Stimulated activated CD8-positive, alpha-beta memory T cell treated with anti-CD3 and anti-CD28 coated beads, Interleukin-12 subunit alpha, Interleukin-12 subunit beta, amount 100 ng/mL, for 24 hours (primary cell): ENCODE results near the gene SEMA5A.

Experiments
- DNase-seq: peaks from one replicate; pipeline ENCODE4 v3.0.0-alpha.2; 2020; ENCODE audit errors: extremely low read depth

SEMA5A gene

GRCh38 chr5:9549941-9550340, 4.1 kb upstream of the SEMA5A start:
- DNase-seq, result no peak

- no peak for DNase-seq
Measured at GRCh38 chr5:9547122-9547947, 1.5 kb upstream of the SEMA5A start.

GRCh38 chr5:9545136-9545991, 511 bp downstream of the SEMA5A start:
- DNase-seq, result no peak

GRCh38 chr5:9544502-9545135, 1.3 kb downstream of the SEMA5A start:
- peak; percentile 3 for DNase-seq

GRCh38 chr5:9544056-9544455, 1.8 kb downstream of the SEMA5A start:
- DNase-seq, result no peak

DNA sequence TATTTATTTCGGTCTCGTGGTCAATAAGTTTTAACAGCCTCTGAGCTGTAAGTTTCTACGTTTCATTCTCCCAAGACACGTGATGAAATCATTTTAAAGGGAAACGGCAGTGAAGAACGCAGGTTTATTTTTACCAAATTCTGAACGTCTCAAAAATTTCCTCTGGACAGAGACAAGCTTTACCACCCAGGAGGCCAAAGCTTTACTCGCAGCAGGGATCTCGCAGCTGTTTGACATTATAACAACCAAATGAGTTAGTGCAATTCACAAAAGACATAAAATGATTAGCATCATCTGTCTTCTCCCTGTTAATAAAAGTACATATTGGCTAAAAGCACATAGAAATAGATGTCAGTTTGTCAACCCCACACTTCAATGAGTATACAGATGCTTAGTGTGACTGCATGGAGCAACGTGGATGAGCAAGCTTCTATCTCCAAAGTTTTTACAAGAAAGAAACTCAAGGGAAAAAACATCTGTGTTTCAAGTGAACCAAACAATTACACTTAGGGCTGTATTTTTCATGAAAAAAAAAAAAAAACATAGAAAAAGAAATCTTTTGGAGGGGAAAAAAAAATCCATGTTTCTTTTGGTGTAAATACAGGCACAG, 2.5 kb downstream of the SEMA5A start:
- DNase-seq, result no peak

DNA sequence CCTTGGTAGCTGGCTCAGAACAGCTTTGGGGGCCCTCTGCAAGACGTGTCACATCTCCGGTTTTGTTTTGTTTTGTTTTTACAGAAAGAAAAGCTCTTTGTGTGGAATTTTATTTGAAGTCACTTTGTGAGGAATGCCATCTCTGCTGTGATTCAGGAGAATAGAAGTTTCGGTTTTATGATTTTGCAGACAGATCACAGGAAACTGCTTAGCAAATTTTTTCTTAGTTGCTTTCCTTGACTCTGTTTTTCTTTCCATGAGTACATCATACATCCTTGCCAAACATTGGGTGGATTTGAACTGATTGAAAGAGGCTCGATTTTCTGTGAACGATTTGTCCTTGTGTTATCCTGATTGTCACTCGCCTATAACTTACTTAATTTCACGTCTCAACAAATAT, 5.1 kb downstream of the SEMA5A start:
- DNase-seq, result no peak

DNA sequence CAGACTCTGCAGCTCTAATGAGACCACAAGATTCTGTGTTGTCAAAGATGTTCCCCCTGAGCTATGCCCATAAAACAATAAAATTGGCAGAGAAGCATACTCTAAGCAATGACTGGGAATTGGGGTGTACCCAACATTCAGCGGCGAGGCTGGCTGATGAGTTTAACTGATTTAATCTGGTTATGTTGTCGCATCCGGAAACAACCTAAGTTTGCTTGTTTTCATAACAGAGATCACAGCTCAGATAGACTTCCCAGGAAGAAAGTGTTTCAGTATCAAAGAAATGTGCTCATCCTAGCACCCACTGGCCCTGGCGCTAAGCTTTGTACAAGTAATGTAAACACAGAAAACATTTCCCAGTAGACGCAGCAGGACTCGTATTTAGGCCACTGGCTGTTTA, 7.4 kb downstream of the SEMA5A start:
- no peak for DNase-seq

DNA sequence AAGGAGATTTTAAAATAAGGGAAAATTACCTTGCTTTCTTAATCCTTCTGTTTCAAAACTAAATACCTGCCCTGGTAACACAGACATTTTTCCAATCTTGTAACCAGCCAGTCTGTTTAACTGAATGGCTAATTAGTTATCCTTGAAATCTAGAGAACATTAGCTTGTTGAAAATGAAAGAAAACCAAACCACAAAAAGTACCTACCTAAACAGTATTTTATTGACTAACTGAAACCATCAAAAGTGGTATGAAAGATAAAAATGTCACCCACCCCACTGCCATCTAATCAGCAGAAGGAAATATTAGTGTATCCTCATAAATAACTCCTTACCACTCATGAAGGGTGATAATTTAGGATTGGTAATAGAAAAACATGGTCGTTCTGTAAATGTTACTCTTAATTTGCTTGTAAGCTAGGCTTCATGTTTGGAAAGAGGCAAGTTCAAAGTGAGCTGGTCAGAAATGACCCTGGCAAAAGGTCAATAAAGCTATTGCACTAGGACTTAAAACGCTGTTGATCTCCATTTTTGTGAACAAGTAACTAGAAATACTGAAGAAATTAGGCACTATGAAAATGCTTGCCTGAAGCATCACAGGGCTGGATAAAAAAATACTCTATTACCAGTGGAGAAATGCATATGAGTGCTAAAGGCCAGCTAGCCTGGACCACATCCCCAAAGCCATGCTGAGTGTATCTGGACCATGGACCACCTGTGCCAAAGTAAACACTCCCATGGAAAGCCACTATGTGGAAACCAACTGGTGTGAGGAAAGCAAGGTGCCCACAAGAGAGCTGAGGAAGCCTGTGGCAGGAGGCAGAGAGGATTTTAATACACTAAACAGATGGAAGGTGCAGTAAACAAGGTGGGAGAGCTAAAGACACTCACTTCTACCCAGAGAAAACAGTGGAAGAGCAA, 8.4 kb downstream of the SEMA5A start:
- DNase-seq, result no peak

- DNase-seq, result no peak
Measured at GRCh38 chr5:9536717-9537116, 9.2 kb downstream of the SEMA5A start.

GRCh38 chr5:9534881-9535517, 10.9 kb downstream of the SEMA5A start:
- DNase-seq, result no peak

GRCh38 chr5:9533562-9534364, 12.1 kb downstream of the SEMA5A start:
- DNase-seq, result no peak

DNA sequence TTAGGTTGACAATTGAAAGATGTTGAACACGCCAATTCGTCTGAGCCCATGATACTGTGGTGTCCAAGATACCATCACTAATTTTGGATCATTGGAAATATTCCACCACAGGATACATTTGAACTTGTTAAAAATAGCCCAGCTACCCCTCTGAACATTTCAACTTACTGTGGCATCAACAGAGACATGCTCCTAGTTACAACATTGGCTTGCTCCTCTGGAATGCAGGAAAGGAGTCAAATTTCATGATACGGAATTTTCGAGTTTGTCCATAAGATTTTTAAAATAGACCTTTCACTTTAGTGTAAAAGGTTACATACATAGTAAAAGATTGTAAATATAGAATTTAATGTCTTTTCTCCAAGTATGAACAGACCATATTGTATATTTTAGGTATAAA, 12.8 kb downstream of the SEMA5A start:
- no peak for DNase-seq

DNA sequence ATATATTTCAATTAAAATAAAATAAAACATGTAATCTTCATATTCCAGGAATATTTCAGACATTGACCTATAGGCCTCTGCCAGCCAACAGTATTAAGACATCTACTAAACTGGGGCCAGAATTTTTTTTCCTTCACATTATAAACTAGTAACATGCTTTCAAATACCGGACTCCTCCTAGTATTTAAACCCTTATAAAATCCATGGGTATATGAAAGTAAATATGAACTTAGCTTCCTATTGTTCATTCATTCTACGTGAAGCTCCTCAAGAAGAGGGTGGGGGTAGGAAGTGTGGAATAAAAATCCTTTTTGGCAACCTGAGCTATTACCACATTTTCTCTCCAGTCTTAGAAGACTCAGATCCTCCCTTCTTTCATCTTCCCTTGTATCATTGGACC, 16.4 kb downstream of the SEMA5A start:
- no peak for DNase-seq

- no peak for DNase-seq
Measured at GRCh38 chr5:9529041-9529480, 16.8 kb downstream of the SEMA5A start.

DNA sequence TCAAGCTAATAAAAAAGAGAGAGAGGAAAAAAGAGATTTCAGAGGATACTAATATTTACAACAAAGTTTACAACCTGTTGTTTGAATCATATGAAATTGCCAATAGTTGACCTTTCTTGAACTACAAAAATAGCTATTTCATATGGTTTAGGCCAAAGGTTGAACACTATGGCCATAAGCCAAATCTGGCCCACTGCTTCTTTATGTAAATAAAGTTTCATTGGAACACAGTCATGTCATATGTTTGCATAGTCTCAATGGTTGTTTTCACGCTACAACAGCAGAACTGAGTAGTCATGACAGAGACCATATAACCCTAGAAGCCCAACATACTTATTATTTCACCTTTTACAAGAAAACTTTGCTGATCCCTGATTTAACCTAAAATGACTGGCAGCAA, 20.9 kb downstream of the SEMA5A start:
- DNase-seq, result no peak

DNA sequence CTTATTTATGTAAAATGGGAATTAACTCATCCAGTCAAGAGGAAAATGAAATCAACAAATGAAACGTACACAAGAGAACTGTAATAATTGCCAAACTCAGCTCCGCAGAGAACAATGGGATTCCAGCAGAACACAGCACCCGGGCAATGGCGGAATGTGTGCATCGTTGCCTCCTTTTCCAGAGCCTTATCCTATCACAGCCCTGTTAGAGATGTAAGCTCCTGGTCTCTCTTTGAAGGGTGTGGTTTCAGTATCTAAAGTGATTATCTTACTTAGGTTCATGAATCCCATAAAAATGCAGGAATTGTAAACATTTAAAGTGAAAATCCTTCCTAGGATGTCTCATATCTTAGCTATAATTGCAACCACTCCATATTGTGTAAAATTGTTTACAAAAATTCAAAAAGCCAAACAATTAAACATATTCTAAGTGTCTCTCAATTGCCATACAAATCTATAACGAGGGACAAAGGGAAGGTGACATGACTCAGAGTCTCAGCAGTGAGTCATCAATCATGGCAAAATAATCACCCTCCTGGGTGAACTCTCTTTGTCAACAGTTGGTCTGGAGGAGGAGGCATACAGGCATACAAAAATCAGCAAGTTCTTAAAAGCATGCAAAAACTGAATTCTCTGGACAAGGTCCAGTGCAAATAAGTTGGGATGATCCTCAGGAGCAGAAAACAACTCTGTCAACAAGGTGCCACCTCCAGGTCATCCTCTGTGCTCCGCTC, 22.6 kb downstream of the SEMA5A start:
- no peak for DNase-seq

- DNase-seq, result no peak
Measured at GRCh38 chr5:9519537-9519936, 26.3 kb downstream of the SEMA5A start.

GRCh38 chr5:9516591-9516990, 29.3 kb downstream of the SEMA5A start:
- DNase-seq, result no peak
